ENCODE measurements around the gene MVB12B.

The MVB12B gene

DNA sequence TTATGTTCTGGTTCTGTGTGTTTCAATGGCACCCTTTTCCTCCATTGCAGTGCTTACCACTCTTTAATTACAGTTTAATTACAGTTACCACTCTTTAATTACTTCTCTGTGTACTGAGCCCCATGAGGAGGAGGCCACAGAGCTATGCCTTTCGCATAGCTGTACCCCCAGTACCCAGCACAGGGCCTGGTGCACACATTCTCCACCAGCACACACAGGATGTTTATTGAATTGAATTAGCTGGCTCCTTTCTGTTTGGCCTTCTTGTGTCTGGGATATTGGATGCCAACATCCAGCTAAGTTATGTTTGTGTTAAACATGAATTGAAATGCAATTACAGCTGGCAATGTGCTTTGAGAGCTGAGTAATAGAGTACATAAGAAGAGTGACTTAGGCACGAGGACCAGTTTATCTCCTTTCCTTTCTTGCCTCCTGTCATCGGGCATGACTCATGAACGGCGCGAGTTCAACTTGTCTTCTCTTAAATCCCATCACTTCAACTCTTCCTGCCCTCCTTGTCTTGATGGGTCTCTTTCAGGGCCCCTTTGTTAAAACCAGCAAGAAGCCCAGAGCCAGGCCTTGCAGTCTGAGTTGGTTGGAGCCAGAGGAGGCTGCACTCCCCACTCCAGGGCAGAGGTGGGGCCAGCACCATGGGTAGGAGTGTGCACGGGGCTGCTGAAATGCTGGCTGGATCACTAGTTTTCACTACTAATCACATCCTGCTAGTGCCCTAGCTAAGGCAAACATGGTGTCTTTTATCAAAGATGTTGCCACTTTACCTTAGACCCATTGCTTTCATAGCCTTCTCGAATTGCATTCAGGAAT lies 37.4 kb downstream of the MVB12B start:
- no peak for DNase-seq

DNA sequence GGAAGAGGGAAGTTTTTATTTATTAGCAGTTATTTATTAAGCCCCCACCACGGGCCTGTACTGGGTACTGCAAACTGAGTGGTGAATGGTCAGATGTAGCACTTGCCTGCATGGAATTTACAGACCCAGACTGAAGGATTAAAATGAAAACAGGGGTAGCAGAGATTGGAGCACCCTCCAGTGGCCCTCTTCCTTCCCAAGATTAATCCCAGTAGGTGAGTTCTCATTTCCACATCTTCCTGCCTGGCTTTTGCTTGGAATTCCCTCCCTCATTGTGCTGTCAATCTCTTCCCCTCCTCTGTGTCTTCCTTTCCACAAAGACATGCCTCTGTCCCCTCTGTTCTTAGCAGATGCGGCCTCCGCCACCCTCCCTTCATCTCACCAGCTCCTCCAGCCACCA lies 39.2 kb downstream of the MVB12B start:
- no peak for DNase-seq

DNA sequence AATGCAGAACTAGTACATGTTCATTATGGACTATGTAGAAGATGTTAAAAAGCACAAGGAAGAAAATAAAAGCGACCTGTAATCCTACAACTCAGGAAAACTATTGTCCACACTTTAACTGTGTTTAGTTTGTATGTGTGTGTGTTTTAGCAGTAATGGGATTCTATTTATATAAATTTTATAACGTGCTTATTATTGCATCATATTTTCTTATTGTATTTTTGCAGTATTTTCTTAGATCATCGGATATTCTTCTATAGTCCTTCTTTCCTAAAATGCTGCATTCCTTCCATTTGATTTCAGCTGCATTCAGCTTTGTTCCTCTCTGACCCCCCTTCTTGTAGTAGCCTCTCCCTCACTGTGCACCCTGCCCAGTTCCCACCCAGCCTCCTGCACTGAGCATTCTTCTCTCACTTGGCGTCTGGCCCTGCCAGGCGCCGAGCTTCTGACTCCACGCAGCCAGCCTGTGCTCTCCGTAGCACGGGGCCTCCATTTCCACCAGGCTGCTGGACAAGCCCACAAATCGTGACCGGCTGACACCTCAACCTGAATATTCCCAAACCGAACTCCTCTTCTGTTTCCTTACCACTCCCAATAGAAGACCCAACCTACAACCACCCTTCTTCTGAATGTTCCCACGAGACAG lies 39.9 kb downstream of the MVB12B start:
- no peak for DNase-seq

DNA sequence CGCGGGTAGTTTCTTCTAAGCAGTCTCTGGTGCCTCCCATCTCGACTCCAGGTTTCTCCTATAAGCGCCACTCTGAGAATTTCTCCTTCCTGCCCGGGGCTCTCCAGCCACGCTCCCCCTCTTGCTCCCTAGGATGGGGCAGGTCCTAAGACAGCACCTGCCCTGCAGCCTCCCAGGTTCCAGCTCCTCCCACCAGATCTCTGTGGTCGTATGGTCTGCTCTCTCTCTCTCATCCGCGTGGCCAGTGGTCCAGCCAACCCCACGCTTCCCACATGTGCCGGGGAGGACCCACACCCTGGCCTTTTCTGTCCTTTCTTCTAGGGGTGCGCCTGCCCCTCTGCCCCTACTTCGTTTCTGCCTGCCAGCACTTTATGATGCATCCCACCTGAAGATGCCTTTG lies 40.5 kb downstream of the MVB12B start:
- no peak for DNase-seq

DNA sequence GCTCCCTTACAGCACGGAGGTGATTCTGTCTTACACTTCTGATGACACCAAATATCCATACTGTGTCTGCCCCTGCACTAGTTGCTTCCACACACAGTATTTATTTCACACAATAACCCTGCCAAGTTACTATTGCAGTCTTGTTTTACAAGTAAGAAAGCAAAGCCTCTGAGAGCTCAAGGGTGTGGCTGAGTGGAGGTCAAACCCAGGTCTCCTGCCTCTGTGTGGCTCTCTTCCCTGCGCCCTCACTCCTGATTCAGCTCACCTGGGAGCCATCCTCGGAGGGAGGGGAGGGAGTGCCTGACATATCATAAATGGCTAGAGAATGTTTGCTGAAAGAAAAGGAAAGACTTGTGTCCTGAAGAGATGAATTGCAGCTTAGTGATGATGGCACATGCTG lies 41.0 kb downstream of the MVB12B start:
- DNase-seq: no peak

DNA sequence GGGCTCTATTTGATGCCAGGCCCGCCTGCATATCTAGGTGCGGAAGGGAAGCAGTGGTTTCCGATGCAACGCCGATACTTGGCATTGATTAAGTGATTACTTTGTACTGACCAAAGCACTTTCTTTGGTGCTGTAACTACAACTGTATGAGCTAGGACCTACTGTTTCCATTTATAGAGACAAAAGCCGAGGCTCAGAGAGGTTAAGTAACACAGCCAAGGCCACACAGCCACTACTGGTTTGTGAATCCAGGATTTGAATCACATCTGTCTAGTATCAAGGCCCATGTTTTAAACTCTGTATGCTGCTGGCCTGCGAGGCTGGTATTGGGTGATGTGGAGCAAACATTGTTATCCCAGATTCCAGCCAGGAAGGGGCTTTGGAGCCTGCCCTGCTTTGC lies 41.4 kb downstream of the MVB12B start:
- DNase-seq: no peak

DNA sequence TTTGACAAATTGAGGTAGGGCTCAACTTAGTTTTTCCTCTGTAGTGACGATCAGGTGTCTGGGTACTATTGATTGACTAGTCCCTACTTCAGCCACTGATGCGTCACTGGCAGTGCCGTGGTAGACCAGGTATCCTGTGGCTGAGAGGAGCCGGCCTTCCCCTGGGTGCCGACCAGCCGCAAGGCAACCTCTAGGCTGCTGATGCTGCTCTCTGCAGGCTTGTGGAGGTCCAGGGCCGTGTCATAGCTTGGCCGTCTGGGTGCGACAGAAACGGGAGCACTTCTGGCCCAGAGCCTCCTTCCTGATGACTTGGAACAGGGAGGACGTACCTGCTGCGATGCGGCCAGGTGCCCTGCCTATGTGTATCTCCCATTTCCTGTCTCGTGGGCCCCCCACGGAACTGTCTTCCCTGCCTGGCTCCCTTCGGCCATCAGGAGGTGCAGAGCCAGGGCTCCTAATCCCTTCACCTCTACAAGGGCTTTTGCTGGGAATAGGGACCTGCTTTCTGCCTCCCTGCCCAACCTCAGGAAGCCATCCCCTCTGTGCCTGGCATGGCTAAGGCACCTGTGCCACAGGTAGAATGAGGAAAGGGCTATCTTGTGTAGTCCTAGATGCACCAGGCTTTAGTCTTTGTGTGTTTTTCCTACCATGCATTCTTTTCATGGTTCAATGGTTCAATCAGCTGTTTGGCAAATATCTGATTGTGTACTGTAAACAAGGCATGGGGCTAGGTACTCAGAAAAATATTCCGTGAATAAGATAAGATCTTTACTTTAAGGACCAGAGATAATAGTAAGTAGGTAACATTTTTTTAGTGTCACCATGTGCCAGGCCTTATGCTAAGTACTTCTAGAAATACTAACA lies 44.6 kb downstream of the MVB12B start:
- no peak for DNase-seq

DNA sequence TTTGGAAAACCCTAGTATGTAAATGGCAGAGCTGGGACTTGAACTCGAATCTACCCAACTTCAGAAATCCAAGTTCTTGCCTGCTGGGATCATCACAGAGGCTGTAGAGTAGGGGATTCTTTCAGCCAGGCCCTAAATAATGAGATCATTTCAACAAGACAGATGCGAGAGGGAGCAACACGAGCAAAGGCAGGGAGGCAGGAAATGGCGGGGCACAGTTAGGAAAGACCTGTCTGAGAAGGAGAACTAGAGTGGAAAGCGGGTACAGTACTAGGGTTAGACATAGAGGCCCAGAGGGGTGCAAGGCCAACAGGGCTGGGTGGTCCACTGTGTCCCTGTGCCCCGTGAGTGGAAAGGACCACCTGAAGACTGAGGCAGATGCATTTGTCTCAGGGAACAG lies 46.1 kb downstream of the MVB12B start:
- no peak for DNase-seq

DNA sequence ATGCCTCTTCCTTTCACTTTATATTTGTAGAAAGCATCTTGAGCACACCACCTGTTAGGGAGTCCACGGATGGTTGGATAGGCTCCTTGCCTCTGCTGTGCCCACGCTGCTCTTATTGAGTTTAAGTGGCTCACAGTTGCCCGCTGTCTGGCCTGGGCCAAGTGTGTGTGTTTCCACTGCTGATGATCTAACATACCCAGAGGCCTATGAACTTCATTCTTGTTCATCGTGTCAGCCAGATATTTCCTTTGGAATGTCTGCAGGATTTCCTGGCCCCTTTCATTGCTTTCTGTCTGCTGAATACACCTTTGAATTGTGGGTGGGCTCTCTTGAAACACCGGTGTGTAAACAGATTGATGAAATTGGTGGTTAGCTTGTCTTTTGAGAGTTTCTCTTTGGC lies 46.6 kb downstream of the MVB12B start:
- DNase-seq: no peak

DNA sequence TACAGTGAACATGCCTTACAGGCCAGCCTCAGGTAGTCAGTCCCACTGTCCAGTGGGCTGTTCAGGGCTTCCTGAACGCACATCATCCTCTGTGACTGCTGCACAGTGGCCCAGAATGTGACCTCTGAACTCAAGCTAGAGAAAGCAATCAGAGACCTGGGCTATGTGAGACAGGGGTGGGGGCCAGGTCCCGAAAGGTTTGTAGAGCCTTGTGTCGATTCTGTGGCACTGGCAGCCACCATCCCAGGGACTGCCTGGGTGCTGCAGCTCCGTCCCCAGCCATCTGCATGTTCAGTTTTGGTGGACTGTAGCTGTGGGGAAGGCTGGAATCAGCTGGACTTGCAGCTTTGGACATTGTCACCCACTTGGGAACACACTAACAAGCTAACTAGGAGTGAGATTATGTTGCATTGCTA lies 47.7 kb downstream of the MVB12B start:
- DNase-seq: no peak

DNA sequence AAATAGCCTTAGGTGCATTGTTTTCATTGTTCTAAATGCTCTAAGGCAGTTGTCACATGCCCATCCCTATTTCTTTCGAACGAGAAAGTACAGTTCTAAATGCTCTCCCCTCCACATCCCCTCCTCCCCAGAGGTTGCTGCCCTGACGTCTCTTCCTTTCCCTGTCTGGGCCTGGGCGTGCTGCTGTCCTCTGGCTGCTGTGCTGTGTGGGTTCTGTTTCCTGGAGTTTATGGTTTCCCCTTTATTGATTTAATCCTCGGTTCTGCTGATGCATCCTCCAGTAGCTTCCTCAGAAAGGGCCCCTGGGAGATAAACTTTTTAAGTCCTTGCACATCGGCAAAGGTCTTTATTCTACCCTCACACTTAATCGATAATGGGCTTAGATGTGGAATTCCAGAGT lies 48.8 kb downstream of the MVB12B start:
- DNase-seq: no peak

DNA sequence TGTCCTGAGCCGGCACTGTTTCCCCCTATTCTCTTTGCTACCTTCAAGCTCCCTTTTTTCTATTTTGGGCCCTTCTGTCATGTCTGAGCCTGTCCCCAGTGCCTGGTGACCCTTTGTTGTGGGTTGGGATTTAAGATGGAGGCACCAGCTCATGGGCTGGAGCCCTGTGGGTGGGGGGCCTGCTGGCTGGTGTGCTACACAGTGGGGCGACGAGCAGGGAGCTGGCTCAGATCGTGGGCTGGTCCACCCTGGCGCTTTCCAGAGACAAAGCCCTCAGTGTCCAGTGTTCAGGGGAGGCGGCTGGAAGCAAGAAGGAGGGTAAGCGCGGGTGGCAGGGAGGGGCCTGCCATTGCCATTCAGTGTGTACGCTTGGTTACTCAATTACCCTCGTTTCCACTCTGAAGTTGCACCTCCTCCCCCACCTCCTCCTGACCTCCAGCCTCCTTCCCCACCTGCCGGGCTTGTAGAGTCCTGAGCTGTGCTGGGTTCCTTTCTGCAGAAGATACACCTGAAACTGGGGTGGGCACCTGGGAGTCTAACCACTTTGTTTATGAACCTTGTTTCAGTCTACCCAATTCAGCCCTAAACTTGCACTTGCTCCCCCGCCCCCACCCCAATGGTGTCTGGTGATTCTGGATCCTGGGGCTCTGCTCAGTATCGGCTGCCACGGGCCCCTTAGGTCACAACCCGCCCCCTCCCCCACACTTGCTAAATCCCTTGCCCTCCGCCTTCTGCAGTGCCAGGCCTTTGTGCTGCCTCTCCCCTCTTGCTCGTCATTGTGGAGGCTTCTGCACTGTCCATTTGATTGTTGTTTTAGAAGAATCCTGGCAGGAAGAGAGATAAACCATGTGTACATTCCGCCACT lies 49.9 kb downstream of the MVB12B start:
- DNase-seq: no peak

DNA sequence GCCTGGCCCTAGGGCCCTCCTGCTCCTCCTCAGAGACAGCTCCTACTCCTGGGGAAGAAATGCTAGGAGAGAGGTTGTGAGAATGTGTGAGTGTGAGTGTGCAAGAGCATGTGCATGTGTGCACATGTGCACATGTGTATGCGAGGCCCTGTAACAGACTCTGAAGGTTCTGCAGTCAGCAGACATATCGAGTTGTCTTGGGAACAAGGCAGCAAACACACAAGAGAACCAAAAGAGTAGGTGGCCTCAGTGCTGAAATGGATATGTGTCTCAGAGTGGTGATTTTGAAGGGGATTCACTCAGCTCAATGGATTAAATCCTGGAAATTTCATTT lies 50.5 kb downstream of the MVB12B start:
- DNase-seq: no peak

DNA sequence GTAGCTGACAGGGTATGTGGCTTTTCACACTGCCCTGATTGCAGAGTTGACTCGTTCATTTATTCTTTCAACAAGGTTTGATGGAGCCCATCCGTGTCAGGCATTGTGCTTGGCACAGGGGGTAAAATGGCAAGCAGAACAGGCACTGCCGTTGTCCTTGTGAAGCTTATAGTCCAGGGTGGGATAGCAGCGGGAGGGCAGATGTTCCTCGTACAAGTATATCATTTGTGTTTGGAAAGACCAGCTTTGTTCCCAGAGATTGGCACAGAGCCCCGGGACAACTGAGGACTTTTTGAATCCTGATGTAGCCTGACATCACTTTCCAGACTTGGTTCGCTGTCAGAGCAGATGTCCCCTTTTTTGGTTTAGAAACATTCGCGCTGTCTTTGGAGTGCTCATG lies 50.9 kb downstream of the MVB12B start:
- DNase-seq: no peak

DNA sequence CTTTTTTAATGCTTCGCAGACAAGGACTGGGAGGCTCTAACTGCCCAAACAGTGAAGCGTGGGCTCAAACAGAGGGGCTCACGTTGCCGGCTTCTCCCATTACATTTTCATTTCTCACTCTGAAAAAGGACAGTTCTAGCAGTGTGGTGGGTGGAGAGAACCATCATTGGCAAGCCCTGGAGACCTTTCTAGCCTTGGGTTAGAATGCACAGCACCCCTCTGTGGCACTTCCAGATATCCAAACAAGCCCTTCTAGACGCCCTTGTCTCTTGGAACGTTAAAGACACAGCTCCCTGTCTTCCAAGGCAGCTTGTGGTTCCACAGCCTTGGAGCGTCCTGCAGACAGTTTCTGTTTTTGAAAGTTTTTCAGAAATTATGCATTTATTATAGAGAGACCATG lies 52.1 kb downstream of the MVB12B start:
- DNase-seq: no peak

DNA sequence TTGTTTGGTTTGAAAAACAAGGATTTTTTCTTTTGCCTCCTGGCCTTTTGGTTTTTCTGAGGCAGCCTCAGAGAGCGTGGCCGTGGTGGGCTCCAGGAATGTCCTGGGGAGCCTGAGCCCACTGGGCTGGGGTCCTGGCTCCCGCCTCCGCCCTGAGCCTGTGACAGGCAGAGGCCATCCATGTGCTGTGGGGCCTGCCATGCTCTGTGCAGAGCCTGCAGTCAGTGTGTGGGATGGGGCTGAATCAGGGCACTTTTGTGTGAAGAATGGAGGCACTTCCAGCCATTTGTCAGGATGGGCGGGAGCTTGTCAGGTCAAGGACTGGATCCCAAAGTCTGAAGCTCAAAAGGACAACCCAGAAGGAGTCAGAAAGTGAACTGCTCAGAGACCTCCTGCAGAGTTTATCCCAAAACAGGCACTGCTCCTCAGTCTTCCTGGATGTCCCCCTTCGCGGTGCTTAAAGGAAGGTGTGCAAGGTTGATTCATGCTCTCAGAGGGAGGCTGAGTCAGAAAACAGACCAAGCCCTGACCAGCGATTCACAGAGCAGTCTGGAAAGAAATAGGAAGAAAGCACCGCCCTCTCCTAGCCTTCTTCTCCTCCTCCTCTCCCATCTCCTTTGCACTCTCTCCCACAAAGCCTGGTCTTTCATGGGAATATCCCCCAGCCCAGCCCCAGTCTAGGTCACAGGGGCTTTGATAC lies 53.2 kb downstream of the MVB12B start:
- no peak for DNase-seq

DNA sequence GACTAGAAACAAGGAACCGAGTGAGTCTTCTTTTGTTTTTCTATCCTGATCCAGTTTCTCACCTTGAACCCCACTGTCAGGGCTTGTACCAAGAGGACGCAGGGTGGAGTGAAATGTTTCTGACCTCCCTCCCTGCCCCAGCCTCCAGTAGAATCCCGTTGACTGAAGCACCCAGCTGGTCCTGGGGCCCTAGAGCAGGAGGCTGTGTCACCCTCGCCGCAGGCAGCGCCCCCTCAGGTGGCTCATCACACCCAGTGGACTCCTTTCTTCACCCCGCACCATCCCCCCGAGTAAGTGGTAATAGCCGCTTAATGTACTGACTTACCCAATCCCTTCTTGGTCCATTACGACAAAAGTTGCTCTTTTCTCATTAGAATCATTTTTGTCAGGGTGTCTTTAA lies 53.8 kb downstream of the MVB12B start:
- DNase-seq: no peak

DNA sequence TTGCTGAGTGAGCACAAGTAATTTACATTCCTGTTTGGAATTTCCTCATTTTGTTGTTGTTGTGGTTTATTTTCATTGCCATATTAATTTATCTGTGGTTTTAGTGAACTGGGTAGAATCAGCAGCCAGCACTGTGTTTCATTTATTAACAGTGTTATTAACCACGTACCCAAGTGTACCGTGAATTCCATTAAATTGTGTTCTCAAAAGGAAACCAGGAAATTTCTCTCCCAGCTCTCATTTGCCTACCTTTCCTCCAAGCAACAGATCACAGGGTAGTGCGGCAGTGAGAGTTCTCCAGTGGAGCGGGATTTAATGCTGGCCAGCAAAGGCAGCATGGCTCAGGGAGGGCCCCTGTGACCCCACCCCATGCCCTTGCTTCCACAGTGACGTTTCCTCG lies 54.6 kb downstream of the MVB12B start:
- DNase-seq: no peak

DNA sequence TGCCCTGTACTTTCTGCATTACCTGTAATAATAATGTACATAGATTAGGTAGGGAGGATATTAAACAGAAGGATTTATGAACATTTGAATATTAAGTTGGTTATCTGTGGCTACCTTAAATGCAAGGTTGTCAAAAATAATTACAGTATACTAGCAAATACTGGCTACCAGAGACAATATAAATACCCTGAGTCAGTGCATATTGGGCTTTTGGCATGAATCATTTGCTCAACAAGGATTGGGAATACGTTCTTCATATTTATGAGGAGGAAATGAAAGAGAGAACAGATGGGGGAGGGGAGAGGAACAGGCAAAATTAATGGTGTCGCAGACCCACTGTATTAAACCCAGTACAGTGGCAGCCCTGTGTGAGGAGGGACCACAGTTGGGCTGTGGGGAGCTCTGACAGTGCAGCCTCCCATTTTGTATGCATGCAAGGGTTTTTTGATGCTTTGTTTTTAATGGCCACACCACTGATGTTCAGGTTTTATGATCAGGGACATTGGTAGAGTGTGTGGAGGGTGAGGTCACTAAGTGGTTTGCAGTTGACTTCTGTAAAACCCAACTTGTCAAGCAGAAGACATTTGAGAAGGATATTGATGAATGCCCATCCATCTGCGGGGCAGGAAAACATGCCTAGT lies 56.9 kb downstream of the MVB12B start:
- DNase-seq: no peak

DNA sequence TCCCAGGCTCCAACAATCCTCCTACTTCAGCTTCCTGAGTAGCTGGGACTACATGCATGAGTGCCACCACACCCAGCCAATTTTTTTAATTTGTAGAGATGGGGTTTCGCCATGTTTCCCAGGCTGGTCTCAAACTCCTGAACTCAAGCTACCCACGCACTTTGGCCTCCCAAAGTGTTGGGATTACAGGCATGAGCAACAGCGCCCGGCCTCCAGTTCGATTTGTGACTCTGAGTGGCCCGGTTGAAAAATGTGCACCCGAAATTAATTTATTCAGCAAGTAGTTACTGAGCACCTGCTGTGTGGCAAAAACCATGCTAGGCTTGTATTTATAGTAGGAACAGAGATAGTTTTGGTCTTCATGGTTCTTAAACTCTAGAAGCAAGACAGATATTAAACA lies 58.3 kb downstream of the MVB12B start:
- no peak for DNase-seq

DNA sequence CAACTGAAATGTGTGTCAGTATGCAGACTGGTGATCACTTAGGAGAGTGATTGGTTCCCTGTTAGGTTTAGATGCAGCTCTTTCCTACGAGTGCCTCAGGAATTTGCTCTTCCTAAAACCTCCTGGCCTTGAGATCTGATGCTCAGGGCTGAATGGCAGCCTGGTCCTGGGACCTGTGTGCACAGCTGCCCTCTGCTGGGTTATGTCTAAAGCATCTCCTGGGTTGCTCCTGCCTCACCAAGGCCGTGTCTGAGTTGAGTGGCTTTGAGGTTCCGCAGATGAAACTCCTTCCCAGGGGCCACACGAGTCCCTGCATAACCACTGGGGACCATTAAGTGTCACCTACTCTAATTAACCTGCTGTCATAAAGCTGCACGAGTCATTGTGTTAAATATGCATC lies 59.5 kb downstream of the MVB12B start:
- no peak for DNase-seq

DNA sequence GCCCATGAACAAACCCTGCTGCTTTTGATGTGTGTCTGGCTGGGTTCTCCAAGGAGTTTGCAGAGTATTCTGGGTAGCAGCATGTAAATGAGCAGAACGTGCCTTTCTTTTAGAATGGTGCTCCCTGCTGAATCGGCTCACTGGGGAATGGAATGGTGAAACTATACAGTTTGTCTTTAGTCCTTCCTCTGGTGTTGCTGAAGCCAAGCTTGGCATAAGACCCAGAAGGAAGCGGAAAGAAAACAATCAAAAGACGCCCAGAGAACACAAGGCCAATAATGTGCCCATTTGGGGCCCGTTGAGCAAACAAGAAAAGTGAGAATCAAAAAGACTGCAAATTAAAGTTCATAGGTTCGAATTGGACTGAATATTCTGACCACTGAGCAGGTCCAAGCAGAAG lies 60.1 kb downstream of the MVB12B start:
- DNase-seq: no peak
